Gastrocnemius medialis (tissue), 4 donors: ENCODE results near the gene CFP. TPM values are rescaled to one million over a fixed set of nuclear protein-coding genes. Genes with fewer than 3 reads are reported as not detected.

Experiments used
- ATAC-seq, 2 donors: fragments of 150-250 bp; one replicate each; pipeline ENCODE4 v1.9.1; 2016
- DNase-seq, 2 donors: peaks; one replicate each; pipeline ENCODE4 v3.0.0-alpha.2; 2019
- H3K27ac ChIP-seq, 4 donors: fragments of 200-600 bp; sonication (generic); 1 replicate in 1 of 4; 2 replicates in 3 of 4; pipeline ENCODE4 v1.5.1; 2016 to 2018; ENCODE audit warnings: mild to moderate bottlenecking in 2 of 4, moderate library complexity in 1 of 4
- H3K27me3 ChIP-seq, 3 donors: fragments of 200-600 bp; sonication (generic) in 2 of 3; 1 replicate in 1 of 3; 2 replicates in 2 of 3; pipeline versions ENCODE4 v1.5.1 to v1.6.0; 2016 to 2019; ENCODE audit warnings: mild to moderate bottlenecking in 1 of 3, moderate library complexity in 1 of 3
- H3K36me3 ChIP-seq, 2 donors: fragments of 200-600 bp; sonication (generic) in 1 of 2; one replicate each; pipeline ENCODE4 v1.5.1; 2017 to 2018
- H3K4me1 ChIP-seq, 2 donors: fragments of 200-600 bp; sonication (generic) in 1 of 2; one replicate each; pipeline ENCODE4 v1.5.1; 2016 to 2017; ENCODE audit warnings: mild to moderate bottlenecking in 2 of 2
- H3K4me3 ChIP-seq, 4 donors: fragments of 200-600 bp; sonication (generic) in 3 of 4; 1 replicate in 1 of 4; 2 replicates in 3 of 4; pipeline ENCODE4 v1.5.1; 2016 to 2019; ENCODE audit warnings: mild to moderate bottlenecking in 2 of 4
- H3K9me3 ChIP-seq, 3 donors: fragments of 200-600 bp; sonication (generic) in 2 of 3; 1 replicate in 1 of 3; 2 replicates in 2 of 3; pipeline ENCODE4 v1.5.1; 2016 to 2019
- POLR2A ChIP-seq, 2 donors: fragments of 450-650 bp; IDR thresholded peaks; one replicate each; pipeline ENCODE4 v1.6.1; 2017; ENCODE audit warnings: antibody characterized with exemption in 2 of 2, mild to moderate bottlenecking in 2 of 2, moderate library complexity in 2 of 2
- in situ Hi-C, 4 donors: fragments of 200-750 bp; cut with MboI; loops; one replicate each; pipeline versions ENCODE4 v1.15.0 to v1.8.0; 2017; ENCODE audit warnings: low sequenced_read_pairs in 4 of 4
- intact Hi-C: fragments of 100-400 bp; cut with DNase I; formaldehyde crosslinking; loops from one replicate; pipeline ENCODE4 v1.15.1; 2023; ENCODE audit warnings: low total_unique reads
- total RNA-seq, 4 donors: library from RNA; depleted of rRNA; stranded (reverse); fragments of >200 nt; gene quantifications; one replicate each; pipeline versions ENCODE4 v1.1.0 to v1.2.3, GENCODE V29; 2016
- TF ChIP-seq, protein P1 (sequence below), 5 experiments: fragments of 450-650 bp in 3 of 5; fragments of 200-600 bp in 2 of 5; sonication (generic) in 2 of 5; IDR thresholded peaks in 4 of 5; conservative IDR thresholded peaks in 1 of 5; 1 replicate in 4 of 5; 2 replicates in 1 of 5; pipeline ENCODE4 v1.5.1; 2016 to 2019; ENCODE audit warnings: antibody characterized with exemption in 5 of 5, mild to moderate bottlenecking in 3 of 5, moderate library complexity in 3 of 5

CFP gene
- total RNA-seq, 4 donors from 2014 or later = 0.51 to 3.8 (median 3.3) TPM; not detected in 1

DNA sequence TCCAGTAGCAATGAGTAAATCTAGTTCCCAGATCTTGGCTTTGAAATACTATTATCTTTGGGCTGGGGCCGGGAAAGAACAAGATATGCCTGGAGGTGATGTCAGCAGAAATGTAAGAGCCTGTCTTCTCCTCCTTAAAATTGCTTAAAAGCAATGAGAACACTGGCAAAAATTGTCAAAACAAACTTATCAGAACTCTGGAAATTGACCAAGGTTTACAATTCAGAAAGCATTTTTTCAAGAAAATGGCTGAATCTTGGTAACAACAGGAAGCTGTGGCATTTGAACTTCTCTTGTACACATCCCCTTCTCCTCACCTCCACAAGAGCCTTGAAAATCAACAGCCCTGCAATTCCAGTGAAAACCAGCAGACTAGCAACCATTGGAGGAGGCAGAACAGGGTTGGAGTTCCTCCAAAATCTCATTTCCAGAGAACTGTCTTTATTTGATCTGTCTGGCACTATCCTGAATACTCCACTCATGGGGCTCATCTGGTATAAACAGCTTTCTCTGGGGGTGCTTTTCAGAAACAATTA is 33.9 kb downstream of the CFP start:
- DNase-seq = no peak
- peaks cover 0 to 12% (median 0%) of the 10 kb centered on the region in 3 donors for H3K9me3 ChIP-seq
- no peak overlapping the region for H3K27ac ChIP-seq
- intact Hi-C loops (no loop called here), in situ Hi-C loops (no loop called here)
- no peaks in the 10 kb centered on the region for H3K27me3 ChIP-seq
- TF ChIP-seq, protein P1, sequence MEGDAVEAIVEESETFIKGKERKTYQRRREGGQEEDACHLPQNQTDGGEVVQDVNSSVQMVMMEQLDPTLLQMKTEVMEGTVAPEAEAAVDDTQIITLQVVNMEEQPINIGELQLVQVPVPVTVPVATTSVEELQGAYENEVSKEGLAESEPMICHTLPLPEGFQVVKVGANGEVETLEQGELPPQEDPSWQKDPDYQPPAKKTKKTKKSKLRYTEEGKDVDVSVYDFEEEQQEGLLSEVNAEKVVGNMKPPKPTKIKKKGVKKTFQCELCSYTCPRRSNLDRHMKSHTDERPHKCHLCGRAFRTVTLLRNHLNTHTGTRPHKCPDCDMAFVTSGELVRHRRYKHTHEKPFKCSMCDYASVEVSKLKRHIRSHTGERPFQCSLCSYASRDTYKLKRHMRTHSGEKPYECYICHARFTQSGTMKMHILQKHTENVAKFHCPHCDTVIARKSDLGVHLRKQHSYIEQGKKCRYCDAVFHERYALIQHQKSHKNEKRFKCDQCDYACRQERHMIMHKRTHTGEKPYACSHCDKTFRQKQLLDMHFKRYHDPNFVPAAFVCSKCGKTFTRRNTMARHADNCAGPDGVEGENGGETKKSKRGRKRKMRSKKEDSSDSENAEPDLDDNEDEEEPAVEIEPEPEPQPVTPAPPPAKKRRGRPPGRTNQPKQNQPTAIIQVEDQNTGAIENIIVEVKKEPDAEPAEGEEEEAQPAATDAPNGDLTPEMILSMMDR (IDR thresholded peaks at IDR 0.05 in 4 of 5, conservative IDR thresholded peaks at IDR 0.05 in 1 of 5) = no peak
- no peaks in the 10 kb centered on the region for H3K4me1 ChIP-seq
- ATAC-seq = no peak
- H3K36me3 ChIP-seq = no peaks in the 10 kb centered on the region
- H3K4me3 ChIP-seq = no peak overlapping the region

DNA sequence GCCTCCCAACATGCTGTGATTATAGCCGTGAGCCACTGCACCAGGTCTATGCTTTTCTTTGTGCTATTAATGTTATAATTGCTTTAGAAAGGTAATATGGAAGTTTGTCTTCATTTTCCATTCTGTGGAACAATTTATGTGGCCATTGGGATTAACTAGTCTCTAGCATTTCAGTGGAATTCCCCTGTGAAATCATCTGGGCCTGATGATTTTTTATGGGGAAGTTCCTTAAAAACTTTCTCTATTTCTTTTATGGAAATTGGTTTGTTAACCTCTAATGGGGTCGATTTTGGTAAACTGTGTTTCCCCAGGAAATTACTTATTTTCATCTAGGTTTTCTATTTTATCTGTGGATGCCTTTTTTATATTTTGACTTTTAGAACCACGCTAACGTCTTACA is 36.2 kb downstream of the CFP start:
- in situ Hi-C loops = no loop called here
- intact Hi-C loops = no loop called here
- ATAC-seq = no peak
- Histone ChIP-seq H3K27ac (no peak overlapping the region), H3K27me3 (no peaks in the 10 kb centered on the region), H3K4me1 (no peaks in the 10 kb centered on the region), H3K4me3 (no peak overlapping the region), H3K9me3 (peaks cover 0 to 4% (median 0%) of the 10 kb centered on the region in 3 donors), H3K36me3 (no peaks in the 10 kb centered on the region)
- no peak for TF ChIP-seq POLR2A (IDR thresholded peaks at IDR 0.05)
- TF ChIP-seq, protein P1 (IDR thresholded peaks at IDR 0.05 in 4 of 5, conservative IDR thresholded peaks at IDR 0.05 in 1 of 5) = no peak
- DNase-seq = no peak

DNA sequence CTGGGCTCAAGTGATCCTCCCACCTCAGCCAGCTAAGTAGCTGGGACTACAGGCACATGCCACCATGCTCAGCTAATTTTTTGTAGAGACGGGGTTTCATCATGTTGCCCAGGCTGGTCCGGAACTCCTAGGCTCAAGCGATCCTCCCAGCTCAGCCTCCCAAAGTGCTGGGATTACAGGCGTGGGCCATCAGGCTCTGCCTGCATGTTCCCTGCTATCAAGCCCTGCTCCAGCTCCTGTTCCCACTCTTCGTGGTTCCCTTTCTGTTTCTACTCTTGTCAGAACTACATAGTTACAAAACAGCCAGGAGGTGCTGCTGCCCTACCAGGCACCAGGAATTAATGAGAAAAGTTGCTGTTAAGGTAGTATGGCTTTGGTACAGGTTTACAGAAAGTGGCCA is 38.7 kb downstream of the CFP start:
- H3K27me3 ChIP-seq = no peaks in the 10 kb centered on the region
- DNase-seq = no peak
- no peak overlapping the region for H3K27ac ChIP-seq
- no peak overlapping the region for H3K4me3 ChIP-seq
- no peaks in the 10 kb centered on the region for H3K9me3 ChIP-seq
- in situ Hi-C loops = no loop called here
- H3K36me3 ChIP-seq = no peaks in the 10 kb centered on the region
- intact Hi-C loops = no loop called here
- TF ChIP-seq POLR2A (IDR thresholded peaks at IDR 0.05) = no peak
- TF ChIP-seq, protein P1 (IDR thresholded peaks at IDR 0.05 in 4 of 5, conservative IDR thresholded peaks at IDR 0.05 in 1 of 5) = no peak
- no peaks in the 10 kb centered on the region for H3K4me1 ChIP-seq
- ATAC-seq = no peak

- Histone ChIP-seq H3K27me3 (no peaks in the 10 kb centered on the region), H3K4me1 (no peaks in the 10 kb centered on the region), H3K9me3 (no peaks in the 10 kb centered on the region), H3K27ac (no peak overlapping the region), H3K36me3 (no peaks in the 10 kb centered on the region), H3K4me3 (no peak overlapping the region)
- intact Hi-C loops (no loop called here), in situ Hi-C loops (no loop called here)
- ATAC-seq (no peak), DNase-seq (no peak)
- TF ChIP-seq, protein P1 (IDR thresholded peaks at IDR 0.05 in 4 of 5, conservative IDR thresholded peaks at IDR 0.05 in 1 of 5) = no peak
- no peak for TF ChIP-seq POLR2A (IDR thresholded peaks at IDR 0.05)
Observed at GRCh38 chrX:47587906-47588735, 41.6 kb downstream of the CFP start.
